K562 (cell line): Measurements from ENCODE around the gene SEZ6L.

Source experiments
- CHD1 ChIP-seq: fragments of 200-600 bp; sonication (generic); IDR thresholded peaks from one replicate; pipeline ENCODE4 v1.6.1; 2012; ENCODE audit warnings: mild to moderate bottlenecking, moderate library complexity, low read length, inconsistent platforms
- NR1H2 ChIP-seq: sonication (generic); formaldehyde crosslinking; IDR thresholded peaks from 2 replicates; pipeline ENCODE4 v1.4.0; 2020; ENCODE audit warnings: mild to moderate bottlenecking, missing genetic modification reagents
- POLR2A ChIP-seq: fragments of 450-650 bp; conservative IDR thresholded peaks from 2 replicates; pipeline ENCODE4 v1.6.1; 2016
- TEAD4 ChIP-seq, 2 experiments: sonication (generic) in 1 of 2; formaldehyde crosslinking in 1 of 2; IDR thresholded peaks; 2 replicates each; pipeline versions ENCODE4 v1.6.1 to v1.8.0; 2012 to 2022; ENCODE audit warnings: borderline replicate concordance in 1 of 2, inconsistent platforms in 1 of 2, low read length in 1 of 2, mild to moderate bottlenecking in 1 of 2, missing genetic modification reagents in 1 of 2
- ZNF780A ChIP-seq: fragments of 250-450 bp; sonication (Bioruptor Pico); IDR thresholded peaks from 2 replicates; pipeline ENCODE4 v1.5.0; 2021; ENCODE audit warnings: mild to moderate bottlenecking
- TF ChIP-seq, protein P1 (sequence below), 3 experiments: IDR thresholded peaks in 2 of 3; conservative IDR thresholded peaks in 1 of 3; 2 replicates each; pipeline ENCODE4 v1.5.1; 2011 to 2012; ENCODE audit warnings: low read length in 3 of 3, mild to moderate bottlenecking in 3 of 3, control low read depth in 2 of 3, improper control_type of control experiment in 1 of 3, inconsistent platforms in 1 of 3, low read depth in 1 of 3, mixed read lengths in 1 of 3, moderate library complexity in 1 of 3; ENCODE audit not compliant: insufficient read depth in 2 of 3
- TF ChIP-seq, protein P2 (sequence below): sonication (generic); formaldehyde crosslinking; IDR thresholded peaks from 2 replicates; pipeline ENCODE4 v1.8.1; 2022; ENCODE audit warnings: missing genetic modification reagents
- TF ChIP-seq, protein P3 (sequence below): fragments of 450-650 bp; formaldehyde crosslinking; IDR thresholded peaks from 2 replicates; pipeline ENCODE4 v1.4.0; 2020; ENCODE audit warnings: mild to moderate bottlenecking, mixed read lengths
- TF ChIP-seq, protein P4 (sequence below), 3 experiments: fragments of 200-800 bp in 1 of 3; sonication (Bioruptor generic) in 1 of 3; sonication (generic) in 1 of 3; formaldehyde crosslinking in 1 of 3; IDR thresholded peaks; 2 replicates each; pipeline versions ENCODE4 v1.6.1 to v1.8.0; 2016 to 2022; ENCODE audit warnings: mild to moderate bottlenecking in 2 of 3, missing compliant biosample characterization in 2 of 3, missing genetic modification characterization in 2 of 3, missing genetic modification reagents in 1 of 3
- TF ChIP-seq, protein P5 (sequence below): fragments of 250-450 bp; sonication (Bioruptor Pico); IDR thresholded peaks from 2 replicates; pipeline ENCODE4 v1.5.0; 2021; ENCODE audit warnings: mild to moderate bottlenecking, moderate library complexity
- TF ChIP-seq, protein P6 (sequence below): sonication (generic); formaldehyde crosslinking; IDR thresholded peaks from 2 replicates; pipeline ENCODE4 v1.5.0; 2020; ENCODE audit warnings: missing genetic modification reagents

DNA sequence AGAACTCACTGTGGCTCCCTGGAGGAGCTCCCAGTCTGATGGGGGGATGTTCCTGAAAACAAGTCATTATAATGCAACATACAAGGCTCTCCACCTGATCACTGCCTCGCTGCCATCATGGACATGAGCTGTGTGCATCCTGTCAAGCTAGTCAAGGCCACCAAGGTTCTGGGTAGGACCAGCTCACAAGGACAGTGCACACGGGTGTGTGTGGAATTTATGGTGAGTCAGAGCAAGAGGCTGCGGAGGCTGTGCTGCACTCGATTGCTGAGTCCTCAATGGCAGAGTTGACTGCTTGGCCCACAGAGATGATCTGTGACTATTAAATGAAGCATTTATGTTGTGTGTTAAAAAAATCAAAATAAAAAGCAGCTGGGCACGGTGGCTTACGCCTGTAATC is 96.6 kb downstream of the SEZ6L start:
- TF ChIP-seq, protein P1, sequence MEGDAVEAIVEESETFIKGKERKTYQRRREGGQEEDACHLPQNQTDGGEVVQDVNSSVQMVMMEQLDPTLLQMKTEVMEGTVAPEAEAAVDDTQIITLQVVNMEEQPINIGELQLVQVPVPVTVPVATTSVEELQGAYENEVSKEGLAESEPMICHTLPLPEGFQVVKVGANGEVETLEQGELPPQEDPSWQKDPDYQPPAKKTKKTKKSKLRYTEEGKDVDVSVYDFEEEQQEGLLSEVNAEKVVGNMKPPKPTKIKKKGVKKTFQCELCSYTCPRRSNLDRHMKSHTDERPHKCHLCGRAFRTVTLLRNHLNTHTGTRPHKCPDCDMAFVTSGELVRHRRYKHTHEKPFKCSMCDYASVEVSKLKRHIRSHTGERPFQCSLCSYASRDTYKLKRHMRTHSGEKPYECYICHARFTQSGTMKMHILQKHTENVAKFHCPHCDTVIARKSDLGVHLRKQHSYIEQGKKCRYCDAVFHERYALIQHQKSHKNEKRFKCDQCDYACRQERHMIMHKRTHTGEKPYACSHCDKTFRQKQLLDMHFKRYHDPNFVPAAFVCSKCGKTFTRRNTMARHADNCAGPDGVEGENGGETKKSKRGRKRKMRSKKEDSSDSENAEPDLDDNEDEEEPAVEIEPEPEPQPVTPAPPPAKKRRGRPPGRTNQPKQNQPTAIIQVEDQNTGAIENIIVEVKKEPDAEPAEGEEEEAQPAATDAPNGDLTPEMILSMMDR (IDR thresholded peaks at IDR 0.05 in 2 of 3, conservative IDR thresholded peaks at IDR 0.05 in 1 of 3; ENCODE audit: insufficient read depth in 2 of 3, low read depth in 1 of 3, low read length in 3 of 3), result no peak
- TF ChIP-seq, protein P2, sequence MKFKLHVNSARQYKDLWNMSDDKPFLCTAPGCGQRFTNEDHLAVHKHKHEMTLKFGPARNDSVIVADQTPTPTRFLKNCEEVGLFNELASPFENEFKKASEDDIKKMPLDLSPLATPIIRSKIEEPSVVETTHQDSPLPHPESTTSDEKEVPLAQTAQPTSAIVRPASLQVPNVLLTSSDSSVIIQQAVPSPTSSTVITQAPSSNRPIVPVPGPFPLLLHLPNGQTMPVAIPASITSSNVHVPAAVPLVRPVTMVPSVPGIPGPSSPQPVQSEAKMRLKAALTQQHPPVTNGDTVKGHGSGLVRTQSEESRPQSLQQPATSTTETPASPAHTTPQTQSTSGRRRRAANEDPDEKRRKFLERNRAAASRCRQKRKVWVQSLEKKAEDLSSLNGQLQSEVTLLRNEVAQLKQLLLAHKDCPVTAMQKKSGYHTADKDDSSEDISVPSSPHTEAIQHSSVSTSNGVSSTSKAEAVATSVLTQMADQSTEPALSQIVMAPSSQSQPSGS, result no peak
- TF ChIP-seq ZNF780A (CRISPR knock-in tag), result no peak
- TF ChIP-seq NR1H2, result no peak
- TF ChIP-seq CHD1, result no peak
- TF ChIP-seq POLR2A, result no peak
- TF ChIP-seq, protein P3, sequence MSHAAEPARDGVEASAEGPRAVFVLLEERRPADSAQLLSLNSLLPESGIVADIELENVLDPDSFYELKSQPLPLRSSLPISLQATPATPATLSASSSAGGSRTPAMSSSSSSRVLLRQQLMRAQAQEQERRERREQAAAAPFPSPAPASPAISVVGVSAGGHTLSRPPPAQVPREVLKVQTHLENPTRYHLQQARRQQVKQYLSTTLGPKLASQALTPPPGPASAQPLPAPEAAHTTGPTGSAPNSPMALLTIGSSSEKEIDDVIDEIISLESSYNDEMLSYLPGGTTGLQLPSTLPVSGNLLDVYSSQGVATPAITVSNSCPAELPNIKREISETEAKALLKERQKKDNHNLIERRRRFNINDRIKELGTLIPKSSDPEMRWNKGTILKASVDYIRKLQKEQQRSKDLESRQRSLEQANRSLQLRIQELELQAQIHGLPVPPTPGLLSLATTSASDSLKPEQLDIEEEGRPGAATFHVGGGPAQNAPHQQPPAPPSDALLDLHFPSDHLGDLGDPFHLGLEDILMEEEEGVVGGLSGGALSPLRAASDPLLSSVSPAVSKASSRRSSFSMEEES (CRISPR knock-in tag), result no peak
- TF ChIP-seq TEAD4 (IDR thresholded peaks at IDR 0.05; ENCODE audit: low read length), result no peak
- TF ChIP-seq TEAD4 (CRISPR knock-in tag; IDR thresholded peaks at IDR 0.05; ENCODE audit: borderline replicate concordance), result no peak
- TF ChIP-seq, protein P4, sequence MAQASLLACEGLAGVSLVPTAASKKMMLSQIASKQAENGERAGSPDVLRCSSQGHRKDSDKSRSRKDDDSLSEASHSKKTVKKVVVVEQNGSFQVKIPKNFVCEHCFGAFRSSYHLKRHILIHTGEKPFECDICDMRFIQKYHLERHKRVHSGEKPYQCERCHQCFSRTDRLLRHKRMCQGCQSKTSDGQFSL (CRISPR knock-in tag; IDR thresholded peaks at IDR 0.05), result no peak
- TF ChIP-seq, protein P4 (tag; IDR thresholded peaks at IDR 0.05), result no peak
- TF ChIP-seq, protein P5, sequence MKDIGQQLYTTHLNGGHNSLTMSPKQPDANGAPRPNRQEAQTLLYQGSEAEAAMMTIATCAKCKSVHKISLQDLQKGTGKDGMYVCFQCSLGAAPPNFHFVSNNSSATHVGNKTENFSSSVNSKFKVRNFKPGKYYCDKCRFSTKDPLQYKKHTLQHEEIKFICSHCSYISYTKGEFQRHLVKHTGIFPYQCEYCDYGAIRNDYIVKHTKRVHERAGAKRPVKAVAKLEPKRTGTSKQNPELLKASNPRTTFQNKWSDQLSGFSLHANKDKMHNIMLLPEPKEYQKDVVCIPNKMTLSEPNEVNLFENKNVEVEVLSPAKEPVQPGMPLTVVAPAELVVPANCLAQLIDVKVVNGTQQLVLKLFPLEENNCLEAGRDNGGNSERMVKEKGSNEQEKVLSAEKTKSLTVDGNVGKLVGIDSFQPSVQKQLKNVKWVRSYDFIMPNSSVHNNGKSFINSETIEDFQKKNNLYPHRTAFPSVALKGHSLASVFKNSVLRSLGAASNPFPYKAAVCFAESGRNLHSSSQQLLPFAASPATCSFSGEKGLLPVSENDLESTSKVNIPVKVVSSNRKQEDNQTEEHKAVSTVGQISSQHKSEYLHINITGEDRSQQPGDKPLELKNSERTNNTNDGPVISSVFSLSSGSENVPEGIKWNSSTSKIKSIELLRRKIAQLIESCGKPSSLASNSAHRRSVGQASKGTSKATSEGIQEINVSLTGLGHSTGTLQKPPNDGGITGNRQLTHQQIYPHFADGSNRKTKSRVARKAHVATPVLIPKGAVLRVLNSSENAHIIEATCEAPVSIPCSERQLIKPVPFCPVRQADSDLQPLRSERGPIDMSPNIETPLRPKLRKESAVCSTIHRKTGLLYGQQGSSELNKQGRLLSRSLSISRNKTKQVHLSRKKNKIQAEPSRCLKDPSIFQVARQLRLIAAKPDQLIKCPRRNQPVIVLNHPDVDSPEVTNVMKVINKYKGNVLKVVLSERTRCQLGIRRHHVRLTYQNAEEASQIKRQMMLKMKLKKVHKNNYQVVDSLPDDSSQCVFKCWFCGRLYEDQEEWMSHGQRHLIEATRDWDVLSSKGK (CRISPR knock-in tag), result no peak
- TF ChIP-seq, protein P6, sequence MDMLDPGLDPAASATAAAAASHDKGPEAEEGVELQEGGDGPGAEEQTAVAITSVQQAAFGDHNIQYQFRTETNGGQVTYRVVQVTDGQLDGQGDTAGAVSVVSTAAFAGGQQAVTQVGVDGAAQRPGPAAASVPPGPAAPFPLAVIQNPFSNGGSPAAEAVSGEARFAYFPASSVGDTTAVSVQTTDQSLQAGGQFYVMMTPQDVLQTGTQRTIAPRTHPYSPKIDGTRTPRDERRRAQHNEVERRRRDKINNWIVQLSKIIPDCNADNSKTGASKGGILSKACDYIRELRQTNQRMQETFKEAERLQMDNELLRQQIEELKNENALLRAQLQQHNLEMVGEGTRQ (CRISPR knock-in tag), result no peak
